GM10847 (cell line): ENCODE results near the gene ARHGAP44.

Source experiments
- POLR2A ChIP-seq: IDR thresholded peaks from 2 replicates; pipeline ENCODE4 v1.6.1; 2011; ENCODE audit not compliant: insufficient read length; ENCODE audit errors: extremely low read depth

Gene ARHGAP44

GRCh38 chr17:13003927-13004326 lies 214.6 kb downstream of the ARHGAP44 start:
- TF ChIP-seq POLR2A = no peak

- no peak for TF ChIP-seq POLR2A
These were observed 215.0 kb downstream of the ARHGAP44 start for GRCh38 chr17:13004336-13004735.

GRCh38 chr17:13005530-13005929 lies 216.2 kb downstream of the ARHGAP44 start:
- no peak for TF ChIP-seq POLR2A

GRCh38 chr17:13008461-13008860 lies 219.2 kb downstream of the ARHGAP44 start:
- TF ChIP-seq POLR2A = no peak

GRCh38 chr17:13010959-13011358 lies 221.7 kb downstream of the ARHGAP44 start:
- no peak for TF ChIP-seq POLR2A

- TF ChIP-seq POLR2A = no peak
These were observed 225.5 kb downstream of the ARHGAP44 start for GRCh38 chr17:13014801-13015200.

GRCh38 chr17:13016881-13017654 lies 227.8 kb downstream of the ARHGAP44 start:
- TF ChIP-seq POLR2A = no peak

GRCh38 chr17:13017655-13018459 lies 228.6 kb downstream of the ARHGAP44 start, which contains the start of gene ELAC2:
TSS of gene ELAC2 (minus strand) at chr17:13018027. CDS start at chr17:13017947, 80 bp downstream.
- TF ChIP-seq POLR2A = peak; percentile 69

- TF ChIP-seq POLR2A = no peak
These were observed 234.7 kb downstream of the ARHGAP44 start for GRCh38 chr17:13024016-13024415.

GRCh38 chr17:13024526-13025257 lies 235.4 kb downstream of the ARHGAP44 start:
- TF ChIP-seq POLR2A = no peak

GRCh38 chr17:13025258-13025627 lies 235.9 kb downstream of the ARHGAP44 start:
- no peak for TF ChIP-seq POLR2A

GRCh38 chr17:13025687-13026086 lies 236.4 kb downstream of the ARHGAP44 start:
- TF ChIP-seq POLR2A = no peak

- no peak for TF ChIP-seq POLR2A
These were observed 237.9 kb downstream of the ARHGAP44 start for GRCh38 chr17:13027246-13027645.

GRCh38 chr17:13029340-13029739 lies 240.0 kb downstream of the ARHGAP44 start:
- no peak for TF ChIP-seq POLR2A

GRCh38 chr17:13030056-13030455 lies 240.8 kb downstream of the ARHGAP44 start:
- TF ChIP-seq POLR2A = no peak
